HepG2 (cell line): ENCODE data around the gene LRRC25. TPM values are rescaled to one million over a fixed set of nuclear protein-coding genes. Genes with fewer than 3 reads are reported as not detected.
A peak's percentile ranks its signal among the peaks of the same experiment; 100 is the strongest.

ENCODE experiments used
- KMT2A ChIP-seq: sonication (generic); formaldehyde crosslinking; IDR thresholded peaks from 2 replicates; pipeline ENCODE4 v1.4.0; 2020; ENCODE audit warnings: missing genetic modification reagents
- NFE2L2 ChIP-seq: fragments of 150-350 bp; IDR thresholded peaks from 2 replicates; pipeline ENCODE4 v1.6.1; 2014; ENCODE audit warnings: low read length
- RCOR2 ChIP-seq: IDR thresholded peaks from 2 replicates; pipeline ENCODE4 v1.6.1; 2016; ENCODE audit warnings: missing biosample characterization, missing genetic modification reagents
- SSRP1 ChIP-seq: IDR thresholded peaks from 2 replicates; pipeline ENCODE4 v1.6.1; 2016; ENCODE audit warnings: control low read depth
- TCF12 ChIP-seq, 2 experiments: fragments of 450-650 bp in 1 of 2; sonication (generic) in 1 of 2; formaldehyde crosslinking in 1 of 2; IDR thresholded peaks; 2 replicates each; pipeline versions ENCODE4 v1.6.1 to v1.8.0; 2017 to 2022; ENCODE audit warnings: antibody characterized with exemption in 1 of 2, mild to moderate bottlenecking in 1 of 2, missing genetic modification reagents in 1 of 2, moderate library complexity in 1 of 2
- ZNF567 ChIP-seq: sonication (generic); formaldehyde crosslinking; IDR thresholded peaks from 2 replicates; pipeline ENCODE4 v1.8.1; 2023; ENCODE audit warnings: mild to moderate bottlenecking, missing genetic modification reagents, borderline replicate concordance
- ZNF713 ChIP-seq: sonication (generic); formaldehyde crosslinking; IDR thresholded peaks from 2 replicates; pipeline ENCODE4 v1.4.0; 2020; ENCODE audit warnings: mild to moderate bottlenecking, missing genetic modification reagents
- ZSCAN20 ChIP-seq: sonication (generic); formaldehyde crosslinking; IDR thresholded peaks from 2 replicates; pipeline ENCODE4 v1.4.0; 2020; ENCODE audit warnings: missing genetic modification reagents, mild to moderate bottlenecking, borderline replicate concordance
- polyA plus RNA-seq, 8 experiments: library from polyadenylated mRNA; depleted of rRNA in 3 of 8; stranded (reverse) in 7 of 8; unstranded in 1 of 8; fragments of >200 nt; fragmentation: Illumina TruSeq in 4 of 8; extraction: Trizol in 4 of 8; gene quantifications; 2 replicates each; pipeline versions ENCODE4 v1.2.1 to v1.2.3, GENCODE V29; 2011 to 2016; ENCODE audit warnings: low read depth in 4 of 8, missing spikeins in 1 of 8, mixed read lengths in 1 of 8; ENCODE audit not compliant: insufficient read depth in 1 of 8
- total RNA-seq, 5 experiments: library from RNA; depleted of rRNA; stranded (reverse); fragments of >200 nt; fragmentation: Illumina TruSeq; extraction: Trizol; gene quantifications; 2 replicates each; pipeline ENCODE4 v1.2.3, GENCODE V29; 2016; ENCODE audit warnings: low read depth in 1 of 5
- TF ChIP-seq, protein P1 (sequence below): sonication (generic); formaldehyde crosslinking; IDR thresholded peaks from 2 replicates; pipeline ENCODE4 v1.4.0; 2020; ENCODE audit warnings: mild to moderate bottlenecking, missing genetic modification reagents
- TF ChIP-seq, protein P2 (sequence below): sonication (generic); formaldehyde crosslinking; IDR thresholded peaks from 2 replicates; pipeline ENCODE4 v1.4.0; 2020; ENCODE audit warnings: mild to moderate bottlenecking, missing genetic modification reagents
- TF ChIP-seq, protein P3 (sequence below): sonication (generic); formaldehyde crosslinking; IDR thresholded peaks from 2 replicates; pipeline ENCODE4 v1.8.1; 2023; ENCODE audit warnings: mild to moderate bottlenecking, missing genetic modification reagents
- TF ChIP-seq, protein P4 (sequence below): sonication (generic); formaldehyde crosslinking; IDR thresholded peaks from 2 replicates; pipeline ENCODE4 v1.8.0; 2022; ENCODE audit warnings: mild to moderate bottlenecking, missing genetic modification reagents
- TF ChIP-seq, protein P5 (sequence below): sonication (generic); formaldehyde crosslinking; conservative IDR thresholded peaks from 2 replicates; pipeline ENCODE4 v1.4.0; 2020; ENCODE audit warnings: mild to moderate bottlenecking, missing genetic modification reagents, moderate library complexity

LRRC25 gene
- total and polyA plus RNA-seq, 2 of the 13 experiments (the other 11 are each of a cell fraction or from before 2014, with no cell fraction given), result 0.13 to 0.53 TPM

DNA sequence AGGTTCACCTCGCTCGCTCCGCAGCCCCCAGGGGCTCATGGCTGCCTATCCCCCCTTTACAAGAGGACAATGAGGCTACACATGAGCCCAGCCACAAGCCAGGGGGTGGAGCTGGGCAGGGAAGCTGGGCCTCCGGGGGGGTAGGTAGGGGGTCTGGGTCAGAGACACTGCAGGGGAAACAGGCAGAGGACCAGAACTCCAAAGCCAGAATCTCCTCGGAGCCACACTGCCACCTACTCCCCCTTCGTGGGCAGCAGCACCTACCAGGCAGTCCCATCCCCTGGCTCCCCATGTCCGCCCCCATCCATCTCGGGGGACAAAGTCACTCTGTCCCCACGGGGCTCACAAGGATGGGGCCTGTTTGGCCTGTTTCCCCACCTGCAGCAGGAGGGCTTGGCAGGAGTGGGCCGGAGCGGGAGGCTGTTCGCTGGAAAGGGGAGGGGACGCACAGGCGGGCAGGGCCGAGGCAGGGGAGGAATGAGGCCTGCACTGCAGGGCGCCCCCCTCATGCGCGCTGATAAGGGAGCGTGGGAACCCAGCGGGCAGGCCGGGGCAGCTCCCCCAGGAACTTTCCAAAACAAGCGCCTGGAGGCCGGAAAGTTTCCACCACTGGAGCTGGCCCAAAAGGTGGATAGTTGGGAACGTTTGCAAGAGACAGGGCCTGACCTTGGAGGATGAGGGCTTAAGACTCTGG lies 41.1 kb upstream of the LRRC25 start (continued):
- TF ChIP-seq, protein P1, sequence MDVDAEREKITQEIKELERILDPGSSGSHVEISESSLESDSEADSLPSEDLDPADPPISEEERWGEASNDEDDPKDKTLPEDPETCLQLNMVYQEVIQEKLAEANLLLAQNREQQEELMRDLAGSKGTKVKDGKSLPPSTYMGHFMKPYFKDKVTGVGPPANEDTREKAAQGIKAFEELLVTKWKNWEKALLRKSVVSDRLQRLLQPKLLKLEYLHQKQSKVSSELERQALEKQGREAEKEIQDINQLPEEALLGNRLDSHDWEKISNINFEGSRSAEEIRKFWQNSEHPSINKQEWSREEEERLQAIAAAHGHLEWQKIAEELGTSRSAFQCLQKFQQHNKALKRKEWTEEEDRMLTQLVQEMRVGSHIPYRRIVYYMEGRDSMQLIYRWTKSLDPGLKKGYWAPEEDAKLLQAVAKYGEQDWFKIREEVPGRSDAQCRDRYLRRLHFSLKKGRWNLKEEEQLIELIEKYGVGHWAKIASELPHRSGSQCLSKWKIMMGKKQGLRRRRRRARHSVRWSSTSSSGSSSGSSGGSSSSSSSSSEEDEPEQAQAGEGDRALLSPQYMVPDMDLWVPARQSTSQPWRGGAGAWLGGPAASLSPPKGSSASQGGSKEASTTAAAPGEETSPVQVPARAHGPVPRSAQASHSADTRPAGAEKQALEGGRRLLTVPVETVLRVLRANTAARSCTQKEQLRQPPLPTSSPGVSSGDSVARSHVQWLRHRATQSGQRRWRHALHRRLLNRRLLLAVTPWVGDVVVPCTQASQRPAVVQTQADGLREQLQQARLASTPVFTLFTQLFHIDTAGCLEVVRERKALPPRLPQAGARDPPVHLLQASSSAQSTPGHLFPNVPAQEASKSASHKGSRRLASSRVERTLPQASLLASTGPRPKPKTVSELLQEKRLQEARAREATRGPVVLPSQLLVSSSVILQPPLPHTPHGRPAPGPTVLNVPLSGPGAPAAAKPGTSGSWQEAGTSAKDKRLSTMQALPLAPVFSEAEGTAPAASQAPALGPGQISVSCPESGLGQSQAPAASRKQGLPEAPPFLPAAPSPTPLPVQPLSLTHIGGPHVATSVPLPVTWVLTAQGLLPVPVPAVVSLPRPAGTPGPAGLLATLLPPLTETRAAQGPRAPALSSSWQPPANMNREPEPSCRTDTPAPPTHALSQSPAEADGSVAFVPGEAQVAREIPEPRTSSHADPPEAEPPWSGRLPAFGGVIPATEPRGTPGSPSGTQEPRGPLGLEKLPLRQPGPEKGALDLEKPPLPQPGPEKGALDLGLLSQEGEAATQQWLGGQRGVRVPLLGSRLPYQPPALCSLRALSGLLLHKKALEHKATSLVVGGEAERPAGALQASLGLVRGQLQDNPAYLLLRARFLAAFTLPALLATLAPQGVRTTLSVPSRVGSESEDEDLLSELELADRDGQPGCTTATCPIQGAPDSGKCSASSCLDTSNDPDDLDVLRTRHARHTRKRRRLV (CRISPR knock-in tag), result no peak; the same call in 1 of the 2 replicates
- TF ChIP-seq, protein P2, sequence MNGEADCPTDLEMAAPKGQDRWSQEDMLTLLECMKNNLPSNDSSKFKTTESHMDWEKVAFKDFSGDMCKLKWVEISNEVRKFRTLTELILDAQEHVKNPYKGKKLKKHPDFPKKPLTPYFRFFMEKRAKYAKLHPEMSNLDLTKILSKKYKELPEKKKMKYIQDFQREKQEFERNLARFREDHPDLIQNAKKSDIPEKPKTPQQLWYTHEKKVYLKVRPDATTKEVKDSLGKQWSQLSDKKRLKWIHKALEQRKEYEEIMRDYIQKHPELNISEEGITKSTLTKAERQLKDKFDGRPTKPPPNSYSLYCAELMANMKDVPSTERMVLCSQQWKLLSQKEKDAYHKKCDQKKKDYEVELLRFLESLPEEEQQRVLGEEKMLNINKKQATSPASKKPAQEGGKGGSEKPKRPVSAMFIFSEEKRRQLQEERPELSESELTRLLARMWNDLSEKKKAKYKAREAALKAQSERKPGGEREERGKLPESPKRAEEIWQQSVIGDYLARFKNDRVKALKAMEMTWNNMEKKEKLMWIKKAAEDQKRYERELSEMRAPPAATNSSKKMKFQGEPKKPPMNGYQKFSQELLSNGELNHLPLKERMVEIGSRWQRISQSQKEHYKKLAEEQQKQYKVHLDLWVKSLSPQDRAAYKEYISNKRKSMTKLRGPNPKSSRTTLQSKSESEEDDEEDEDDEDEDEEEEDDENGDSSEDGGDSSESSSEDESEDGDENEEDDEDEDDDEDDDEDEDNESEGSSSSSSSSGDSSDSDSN (CRISPR knock-in tag), result no peak
- TF ChIP-seq, protein P3, sequence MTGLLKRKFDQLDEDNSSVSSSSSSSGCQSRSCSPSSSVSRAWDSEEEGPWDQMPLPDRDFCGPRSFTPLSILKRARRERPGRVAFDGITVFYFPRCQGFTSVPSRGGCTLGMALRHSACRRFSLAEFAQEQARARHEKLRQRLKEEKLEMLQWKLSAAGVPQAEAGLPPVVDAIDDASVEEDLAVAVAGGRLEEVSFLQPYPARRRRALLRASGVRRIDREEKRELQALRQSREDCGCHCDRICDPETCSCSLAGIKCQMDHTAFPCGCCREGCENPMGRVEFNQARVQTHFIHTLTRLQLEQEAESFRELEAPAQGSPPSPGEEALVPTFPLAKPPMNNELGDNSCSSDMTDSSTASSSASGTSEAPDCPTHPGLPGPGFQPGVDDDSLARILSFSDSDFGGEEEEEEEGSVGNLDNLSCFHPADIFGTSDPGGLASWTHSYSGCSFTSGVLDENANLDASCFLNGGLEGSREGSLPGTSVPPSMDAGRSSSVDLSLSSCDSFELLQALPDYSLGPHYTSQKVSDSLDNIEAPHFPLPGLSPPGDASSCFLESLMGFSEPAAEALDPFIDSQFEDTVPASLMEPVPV, result 0 out of 2 replicates have a peak, but pooled peaks have one; percentile 46
- no peak for TF ChIP-seq TCF12 (IDR thresholded peaks at IDR 0.05)
- no peak for TF ChIP-seq TCF12 (CRISPR knock-in tag; IDR thresholded peaks at IDR 0.05)
- TF ChIP-seq, protein P4, sequence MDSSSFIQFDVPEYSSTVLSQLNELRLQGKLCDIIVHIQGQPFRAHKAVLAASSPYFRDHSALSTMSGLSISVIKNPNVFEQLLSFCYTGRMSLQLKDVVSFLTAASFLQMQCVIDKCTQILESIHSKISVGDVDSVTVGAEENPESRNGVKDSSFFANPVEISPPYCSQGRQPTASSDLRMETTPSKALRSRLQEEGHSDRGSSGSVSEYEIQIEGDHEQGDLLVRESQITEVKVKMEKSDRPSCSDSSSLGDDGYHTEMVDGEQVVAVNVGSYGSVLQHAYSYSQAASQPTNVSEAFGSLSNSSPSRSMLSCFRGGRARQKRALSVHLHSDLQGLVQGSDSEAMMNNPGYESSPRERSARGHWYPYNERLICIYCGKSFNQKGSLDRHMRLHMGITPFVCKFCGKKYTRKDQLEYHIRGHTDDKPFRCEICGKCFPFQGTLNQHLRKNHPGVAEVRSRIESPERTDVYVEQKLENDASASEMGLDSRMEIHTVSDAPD (CRISPR knock-in tag), result peak; percentile 26; the same call in 1 of the 2 replicates
- TF ChIP-seq RCOR2 (CRISPR knock-in tag), result no peak
- TF ChIP-seq ZNF567 (CRISPR knock-in tag), result no peak
- no peak for TF ChIP-seq KMT2A (CRISPR knock-in tag)
- TF ChIP-seq ZNF713 (CRISPR knock-in tag), result no peak
- no peak for TF ChIP-seq SSRP1
- no peak for TF ChIP-seq NFE2L2
- TF ChIP-seq ZSCAN20 (CRISPR knock-in tag), result no peak
- TF ChIP-seq, protein P5, sequence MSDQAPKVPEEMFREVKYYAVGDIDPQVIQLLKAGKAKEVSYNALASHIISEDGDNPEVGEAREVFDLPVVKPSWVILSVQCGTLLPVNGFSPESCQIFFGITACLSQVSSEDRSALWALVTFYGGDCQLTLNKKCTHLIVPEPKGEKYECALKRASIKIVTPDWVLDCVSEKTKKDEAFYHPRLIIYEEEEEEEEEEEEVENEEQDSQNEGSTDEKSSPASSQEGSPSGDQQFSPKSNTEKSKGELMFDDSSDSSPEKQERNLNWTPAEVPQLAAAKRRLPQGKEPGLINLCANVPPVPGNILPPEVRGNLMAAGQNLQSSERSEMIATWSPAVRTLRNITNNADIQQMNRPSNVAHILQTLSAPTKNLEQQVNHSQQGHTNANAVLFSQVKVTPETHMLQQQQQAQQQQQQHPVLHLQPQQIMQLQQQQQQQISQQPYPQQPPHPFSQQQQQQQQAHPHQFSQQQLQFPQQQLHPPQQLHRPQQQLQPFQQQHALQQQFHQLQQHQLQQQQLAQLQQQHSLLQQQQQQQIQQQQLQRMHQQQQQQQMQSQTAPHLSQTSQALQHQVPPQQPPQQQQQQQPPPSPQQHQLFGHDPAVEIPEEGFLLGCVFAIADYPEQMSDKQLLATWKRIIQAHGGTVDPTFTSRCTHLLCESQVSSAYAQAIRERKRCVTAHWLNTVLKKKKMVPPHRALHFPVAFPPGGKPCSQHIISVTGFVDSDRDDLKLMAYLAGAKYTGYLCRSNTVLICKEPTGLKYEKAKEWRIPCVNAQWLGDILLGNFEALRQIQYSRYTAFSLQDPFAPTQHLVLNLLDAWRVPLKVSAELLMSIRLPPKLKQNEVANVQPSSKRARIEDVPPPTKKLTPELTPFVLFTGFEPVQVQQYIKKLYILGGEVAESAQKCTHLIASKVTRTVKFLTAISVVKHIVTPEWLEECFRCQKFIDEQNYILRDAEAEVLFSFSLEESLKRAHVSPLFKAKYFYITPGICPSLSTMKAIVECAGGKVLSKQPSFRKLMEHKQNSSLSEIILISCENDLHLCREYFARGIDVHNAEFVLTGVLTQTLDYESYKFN, result no peak
